OCI-LY7 (cell line): ENCODE data around the gene REC114.

Experiments used
- CTCF ChIP-seq: fragments of 200-600 bp; sonication (generic); conservative IDR thresholded peaks from 2 replicates; pipeline ENCODE4 v1.5.1; 2014; ENCODE audit warnings: mild to moderate bottlenecking, antibody characterized with exemption, low read length, moderate library complexity, mixed read lengths
- EZH2phosphoT487 ChIP-seq: fragments of 200-600 bp; sonication (generic); IDR thresholded peaks from 2 replicates; pipeline ENCODE4 v1.6.1; 2018; ENCODE audit warnings: low read depth, borderline replicate concordance, mild to moderate bottlenecking, mixed run types, antibody characterized with exemption, low read length, moderate library complexity, mixed read lengths

DNA sequence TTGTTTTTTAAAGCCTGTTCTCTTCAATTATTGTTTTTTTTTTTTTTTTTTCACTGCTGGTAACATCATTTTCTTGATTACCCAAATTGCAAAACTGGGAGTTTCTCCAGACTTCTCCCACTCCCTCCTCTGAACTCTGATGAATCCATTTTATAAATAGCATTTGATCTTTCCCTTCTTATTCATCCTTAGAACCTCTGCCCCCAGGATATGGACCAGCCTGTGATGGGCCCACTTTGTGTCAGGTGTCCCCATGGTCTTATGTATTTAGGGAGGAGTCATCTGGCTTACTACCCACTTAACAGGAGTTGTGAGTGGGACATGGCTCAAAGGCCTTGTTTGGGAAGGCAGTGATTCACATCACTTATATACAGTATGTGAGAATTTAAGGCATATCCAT is 57.7 kb downstream of the REC114 start:
- TF ChIP-seq CTCF (no peak), EZH2phosphoT487 (no peak)
